HuH-7.5 (cell line): ENCODE measurements around the gene TEF.
"Not testable (repeated sequence)": the region's sequence is repeated elsewhere in the genome, so short reads cannot be mapped to it uniquely, and the experiment has no call there.

Experiments used
- DNase-seq: peaks from one replicate; pipeline ENCODE4 v3.0.0; 2011; ENCODE audit warnings: low spot score

The TEF gene

DNA sequence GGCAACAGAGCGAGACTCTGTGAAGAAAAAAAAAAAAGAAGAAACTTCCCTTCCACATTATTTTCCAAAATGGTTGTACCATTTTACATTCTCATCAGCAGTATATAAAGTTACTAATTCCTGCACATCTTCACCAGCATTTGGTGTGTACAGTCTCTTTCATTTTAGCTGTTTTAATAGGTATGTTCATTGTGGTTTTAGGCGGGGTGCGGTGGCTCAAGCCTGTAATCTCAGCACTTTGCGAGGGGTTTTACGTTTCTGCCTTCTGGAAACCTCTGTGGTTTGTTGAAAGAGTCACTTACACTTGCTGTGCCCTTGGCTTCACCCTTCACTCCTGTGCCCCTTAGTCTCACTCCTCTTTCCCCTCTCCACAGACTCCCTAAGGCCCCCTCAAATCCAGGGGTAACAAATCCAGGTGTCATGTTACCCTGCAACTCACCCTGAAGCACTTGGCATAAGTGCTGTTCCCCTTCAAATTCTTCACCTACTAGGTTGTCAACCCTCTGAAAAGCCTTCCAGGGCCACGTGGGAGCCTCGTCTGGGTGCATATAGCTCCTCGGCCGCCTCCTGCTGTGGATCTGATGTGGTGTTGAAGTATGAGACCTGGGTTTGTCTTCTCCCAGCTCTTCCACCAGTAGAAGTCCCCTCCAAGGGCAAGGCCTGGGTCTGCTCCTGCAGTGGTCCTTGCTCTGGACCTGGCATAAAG, 44.1 kb downstream of the TEF start:
- DNase-seq = no peak

DNA sequence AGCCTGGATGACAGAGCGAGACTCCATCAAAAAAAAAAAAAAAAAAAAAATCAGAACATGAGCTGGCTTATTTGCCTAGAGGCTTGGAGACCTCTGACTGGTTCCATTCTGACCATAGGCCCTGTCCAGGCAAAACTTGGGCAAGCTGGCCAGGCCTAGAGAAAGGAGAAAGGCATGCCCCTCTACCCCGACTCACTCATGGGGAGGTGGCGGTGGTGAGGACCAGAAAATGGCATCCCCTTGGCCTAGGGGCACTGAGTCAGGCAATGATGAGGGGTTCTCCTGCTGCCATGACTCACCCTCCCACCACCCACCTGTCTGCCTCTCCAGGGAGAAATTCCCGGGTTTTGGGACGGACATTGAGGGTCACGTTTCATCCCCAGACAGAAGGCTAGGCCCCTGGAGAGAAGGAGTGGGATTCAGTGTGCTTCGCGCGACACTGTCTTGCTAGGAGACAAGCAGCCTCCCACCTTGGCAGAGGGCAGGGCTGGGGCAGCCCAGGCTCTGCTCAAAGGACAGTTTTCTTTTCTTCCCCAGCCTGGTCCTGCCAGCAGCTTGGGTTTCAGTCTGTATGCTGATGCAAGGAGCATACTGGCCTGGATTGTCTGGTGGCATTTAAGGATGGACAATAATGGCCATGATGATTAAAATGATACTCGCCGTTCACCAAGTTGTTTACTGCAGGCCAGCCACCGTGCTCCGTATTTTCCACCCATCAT, 47.6 kb downstream of the TEF start:
- DNase-seq = no peak

DNA sequence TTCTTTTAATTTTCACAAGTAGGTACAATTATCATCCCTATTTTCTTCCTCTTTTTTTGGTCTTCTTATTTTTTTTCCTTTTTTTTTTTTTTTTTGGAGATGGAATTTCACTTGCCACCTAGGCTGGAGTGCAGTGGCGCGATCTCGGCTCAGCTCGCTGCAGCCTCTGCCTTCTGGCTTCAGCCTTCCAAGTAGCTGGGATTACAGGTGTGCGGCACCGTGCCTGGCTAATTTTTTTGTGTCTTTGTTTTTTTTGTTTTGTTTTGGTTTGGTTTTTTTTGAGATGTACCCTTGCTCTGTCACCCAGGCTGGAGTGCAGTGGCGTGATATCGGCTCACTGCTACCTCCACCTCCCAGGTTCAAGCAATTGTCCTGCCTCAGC, 48.2 kb downstream of the TEF start:
- DNase-seq = no peak

DNA sequence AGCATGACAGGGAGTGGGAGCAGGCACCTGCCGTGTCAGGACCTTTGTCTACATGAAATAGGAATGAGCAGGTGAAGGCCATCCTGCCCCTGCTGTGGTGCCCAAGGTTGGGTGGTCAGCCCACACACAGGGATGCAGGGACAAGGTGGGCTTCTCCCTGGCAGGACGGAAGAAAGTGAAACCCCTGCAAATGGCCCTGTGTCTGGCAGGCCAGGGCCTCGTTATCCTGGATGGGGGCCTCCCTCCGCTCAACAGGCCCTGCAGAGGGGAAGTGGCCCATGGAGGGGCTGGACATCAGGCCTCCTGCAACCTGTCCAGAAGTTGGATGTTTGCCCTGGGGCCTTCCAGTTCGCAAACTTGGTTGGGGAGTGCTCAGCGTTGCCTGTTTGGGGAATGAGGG, 49.9 kb downstream of the TEF start:
- peak; percentile 4 for DNase-seq

DNA sequence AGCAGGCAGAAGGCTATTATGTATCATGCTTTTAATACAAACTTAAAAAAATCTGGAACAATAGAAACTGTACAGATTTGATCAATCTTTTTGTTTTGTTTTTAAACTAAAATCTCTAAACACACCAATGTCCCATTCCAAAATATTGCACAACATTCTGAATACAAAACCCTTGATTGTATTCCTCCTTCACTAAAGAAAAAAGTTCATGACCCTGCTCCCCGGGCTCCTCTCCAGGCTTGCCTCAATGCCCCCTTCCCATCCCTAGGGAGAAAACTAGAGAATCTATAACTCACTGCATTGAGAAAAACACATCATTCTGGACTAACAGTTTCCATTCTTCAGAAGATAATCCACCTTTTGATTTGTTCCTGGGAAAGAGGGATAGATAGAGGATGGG, 51.7 kb downstream of the TEF start:
- not testable (repeated sequence) for DNase-seq

DNA sequence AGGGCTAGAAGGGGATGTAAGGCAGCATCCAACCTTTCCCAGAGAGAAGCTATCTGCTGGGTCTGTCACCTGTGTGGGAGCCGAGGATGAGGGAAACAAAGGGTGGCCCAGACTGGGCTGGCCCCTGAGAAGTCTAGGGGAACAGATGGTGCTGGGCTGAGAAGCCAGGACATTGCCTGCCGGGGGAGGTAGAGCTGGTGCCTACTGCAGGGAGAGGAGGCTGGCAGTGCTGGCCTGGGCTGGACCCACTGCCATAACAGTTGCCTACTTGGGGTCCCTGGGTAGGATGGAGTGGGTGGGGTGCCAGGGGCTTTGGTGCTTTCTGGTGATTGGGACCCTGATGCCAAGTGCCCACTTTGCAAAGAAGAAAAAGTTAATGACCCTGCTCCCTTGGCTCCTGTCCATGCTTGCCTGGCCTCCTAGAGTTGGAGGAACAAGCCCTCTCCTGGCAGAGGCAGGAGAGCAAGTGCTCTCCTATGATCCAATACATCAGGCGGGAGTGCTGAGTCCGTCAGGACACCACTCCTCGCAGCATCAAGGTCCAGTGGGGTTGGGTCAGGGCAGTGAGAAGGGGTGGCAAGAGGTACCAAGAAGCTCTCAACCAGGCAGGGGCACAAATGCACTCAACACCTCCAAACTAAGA, 52.7 kb downstream of the TEF start:
- DNase-seq = not testable (repeated sequence)

DNA sequence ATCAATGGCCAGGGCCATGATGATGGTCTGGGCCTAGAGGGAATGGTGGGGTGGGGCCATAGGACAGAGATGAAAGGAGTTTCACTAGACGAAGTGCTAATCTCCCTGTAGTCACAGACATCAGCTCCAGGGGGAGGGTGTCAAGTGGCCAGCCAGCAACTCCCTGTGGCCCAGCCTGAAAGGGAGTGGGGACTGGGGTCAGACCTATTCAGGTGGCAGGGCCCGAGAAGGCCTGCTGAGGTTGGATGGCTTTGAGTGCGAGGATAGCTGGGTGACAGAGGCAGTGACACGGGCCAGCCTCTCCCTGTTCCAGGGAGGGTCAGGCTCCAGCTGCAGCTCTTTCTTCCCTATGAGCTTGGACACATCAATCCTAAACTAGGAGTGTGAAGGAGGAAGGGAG, 53.8 kb downstream of the TEF start:
- DNase-seq = no peak

DNA sequence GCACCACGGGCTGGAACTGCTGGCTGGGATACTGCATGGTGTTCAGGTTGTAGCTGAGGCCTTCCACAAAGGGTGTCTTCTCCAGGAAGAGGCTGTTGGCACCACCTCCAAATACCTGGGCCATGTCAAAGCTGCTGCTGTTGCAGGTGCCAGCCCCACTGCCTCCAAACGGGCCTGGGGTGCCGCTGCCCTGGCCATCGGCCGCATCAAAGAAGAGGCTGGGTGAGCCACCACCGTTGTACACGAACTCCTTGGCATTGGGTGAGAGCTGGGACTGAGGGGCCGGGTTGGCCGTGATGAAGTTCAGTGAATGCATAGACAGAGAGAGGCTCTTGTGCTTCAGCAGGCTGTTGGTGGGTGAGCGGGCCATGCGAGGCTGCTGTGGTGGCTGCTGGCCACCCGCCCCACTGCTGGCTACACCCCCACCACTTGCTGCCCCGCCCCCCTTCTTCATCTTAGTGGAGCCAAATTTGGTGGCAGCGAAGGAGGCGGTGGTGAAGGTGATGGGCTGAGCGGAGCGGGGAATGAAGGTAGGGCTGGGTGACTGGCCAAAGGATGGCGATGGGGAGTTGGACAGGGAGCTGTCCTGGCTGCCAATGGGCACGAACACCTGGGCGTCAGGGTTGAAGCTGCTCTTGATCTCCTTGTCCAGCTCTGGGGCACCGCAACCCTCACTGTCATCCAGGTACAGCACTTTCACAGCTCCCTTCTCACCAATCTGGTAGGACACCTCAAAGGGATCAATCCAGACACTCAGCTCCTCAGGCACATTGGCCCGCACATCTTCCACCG, 54.8 kb downstream of the TEF start:
- DNase-seq = no peak

DNA sequence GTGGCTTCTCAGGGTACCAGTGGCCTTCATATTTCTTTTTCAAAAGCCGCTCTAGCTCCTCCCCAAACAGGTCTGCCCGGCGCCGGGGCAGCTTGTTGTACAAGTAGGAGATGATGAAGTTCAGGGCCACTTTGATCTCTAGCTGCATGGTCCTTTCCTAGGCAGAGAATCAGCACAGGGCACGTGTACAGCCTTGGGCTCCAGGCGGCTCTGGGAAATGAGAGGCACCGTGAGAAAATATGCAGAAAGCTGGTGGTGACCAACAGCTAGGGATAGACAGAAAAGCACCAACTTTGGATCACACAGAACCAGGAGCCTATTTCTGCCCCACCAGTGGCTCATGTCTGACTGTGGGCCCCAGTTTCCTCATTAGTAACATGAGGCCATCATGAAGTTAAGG, 55.5 kb downstream of the TEF start:
- DNase-seq = no peak

DNA sequence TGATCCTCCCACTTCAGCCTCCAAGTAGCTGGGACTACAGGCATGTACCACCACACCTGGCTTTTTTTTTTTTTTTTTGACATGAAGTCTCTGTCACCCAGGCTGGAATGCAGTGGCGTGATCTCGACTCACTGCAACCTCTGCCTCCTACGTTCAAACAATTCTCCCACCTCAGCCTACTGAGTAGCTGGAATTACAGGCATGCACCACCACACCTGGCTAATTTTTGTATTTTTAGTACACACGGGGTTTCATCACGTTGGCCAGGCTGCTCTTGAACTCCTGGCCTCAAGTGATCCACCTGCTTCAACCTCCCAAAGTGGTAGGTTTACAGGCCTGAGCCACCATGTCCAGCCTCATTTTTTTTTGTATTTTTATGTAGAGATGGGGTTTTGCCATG, 58.8 kb downstream of the TEF start:
- DNase-seq = not testable (repeated sequence)

DNA sequence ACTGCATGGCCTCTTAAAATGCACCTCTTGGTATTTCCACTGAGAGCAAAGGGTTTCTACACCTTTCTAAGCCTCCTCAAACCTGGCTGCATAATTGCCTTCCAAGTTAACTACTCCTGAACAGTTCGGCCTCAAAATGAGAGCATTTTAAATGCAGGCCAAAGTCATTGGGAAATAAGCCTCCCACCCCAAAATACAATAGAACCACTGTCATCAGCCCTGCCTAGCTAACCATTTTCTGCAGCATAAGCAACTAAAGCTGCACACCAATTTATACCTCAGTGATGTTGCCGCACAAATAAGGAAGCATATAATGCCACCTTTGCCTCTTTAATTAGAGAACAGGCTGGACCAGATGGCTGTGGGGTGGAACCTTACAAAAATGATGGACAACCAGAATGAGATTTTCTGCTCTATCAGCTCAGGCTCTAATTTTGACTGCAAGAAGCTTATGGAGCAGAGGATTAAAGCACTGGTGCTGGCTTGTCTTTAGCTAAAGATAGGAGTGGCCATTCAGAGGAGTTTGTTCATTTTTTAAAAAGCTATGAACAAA, 60.6 kb downstream of the TEF start:
- no peak for DNase-seq

DNA sequence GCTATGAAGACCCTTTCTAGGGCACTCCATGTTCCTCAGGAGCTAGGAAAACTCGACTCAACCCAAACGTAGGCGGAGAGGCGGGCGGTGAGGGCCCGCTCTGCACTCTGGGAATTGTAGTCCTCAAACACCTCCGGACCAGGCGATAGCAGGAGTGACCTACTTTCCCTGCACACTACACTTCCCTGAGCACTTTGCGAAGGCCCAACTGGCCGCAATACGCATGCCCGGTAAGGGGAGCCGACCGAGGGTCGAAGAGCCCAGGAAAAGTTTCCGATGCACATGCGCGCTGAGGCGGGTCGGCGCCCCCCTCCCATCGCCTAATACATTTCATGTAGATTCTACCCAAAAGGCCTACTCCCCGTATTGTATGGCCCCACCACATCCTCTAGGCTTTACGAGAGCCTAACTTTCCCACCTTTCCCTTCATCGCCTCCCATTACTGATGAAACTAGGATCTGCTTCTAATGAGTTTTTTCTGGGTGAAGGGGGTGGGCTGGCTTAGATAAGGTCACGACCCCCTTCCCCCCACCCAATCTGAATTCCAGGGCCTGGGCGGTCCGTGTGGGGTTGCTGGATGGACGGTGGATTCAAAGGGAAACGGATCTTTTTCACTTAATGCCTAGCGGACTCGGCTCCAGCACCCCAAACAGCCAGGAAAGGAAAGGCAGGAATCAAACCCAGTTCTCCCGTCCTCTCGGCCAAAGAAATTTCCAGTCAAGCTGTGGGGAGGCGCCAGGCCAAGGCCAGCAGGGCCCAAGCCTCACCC, 62.8 kb downstream of the TEF start:
- peak; percentile 84 for DNase-seq

DNA sequence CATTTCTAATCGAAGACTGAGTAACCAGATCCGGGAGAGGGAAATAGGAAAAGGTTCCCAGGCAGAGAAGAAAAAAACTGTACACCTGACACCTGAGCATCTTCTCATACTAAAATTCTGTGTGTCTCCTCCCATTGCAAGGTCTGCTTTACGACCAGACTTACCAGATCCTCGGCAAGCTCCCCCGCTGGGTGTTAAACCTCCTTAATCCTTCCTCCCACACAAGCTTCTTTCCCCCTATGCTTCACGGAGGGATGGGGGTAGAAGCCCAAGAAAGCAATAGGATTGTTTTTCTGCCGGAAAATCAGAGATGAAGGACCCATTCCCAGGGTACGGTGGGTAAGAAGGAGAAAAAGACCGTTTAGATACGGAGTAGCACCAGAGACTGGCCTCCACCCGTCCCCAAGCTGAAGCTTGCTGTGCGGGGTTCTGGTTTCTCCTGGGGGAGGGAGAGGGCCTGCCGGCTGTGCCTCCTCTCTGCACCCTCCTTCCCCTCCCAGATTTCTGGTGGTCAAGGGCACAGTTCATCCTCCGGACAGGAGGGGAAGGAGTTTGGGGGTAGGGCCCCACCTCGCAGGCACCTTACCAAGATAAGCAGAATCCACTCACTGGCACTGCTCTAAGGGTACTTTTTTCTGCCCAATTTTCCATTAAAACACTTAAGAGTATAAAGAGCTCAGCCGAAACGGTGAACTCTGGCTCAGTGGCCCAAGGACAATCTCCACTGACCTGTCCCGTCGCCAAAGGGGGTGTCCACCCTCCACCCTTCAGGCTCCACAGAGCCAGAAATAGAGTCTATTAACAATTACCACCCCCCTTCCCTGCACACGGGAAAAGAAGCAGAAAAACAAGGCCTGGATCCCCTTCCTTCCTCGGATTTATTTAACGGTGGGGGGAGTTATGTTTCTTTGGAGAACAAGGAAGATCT, 63.7 kb downstream of the TEF start:
- no peak for DNase-seq

DNA sequence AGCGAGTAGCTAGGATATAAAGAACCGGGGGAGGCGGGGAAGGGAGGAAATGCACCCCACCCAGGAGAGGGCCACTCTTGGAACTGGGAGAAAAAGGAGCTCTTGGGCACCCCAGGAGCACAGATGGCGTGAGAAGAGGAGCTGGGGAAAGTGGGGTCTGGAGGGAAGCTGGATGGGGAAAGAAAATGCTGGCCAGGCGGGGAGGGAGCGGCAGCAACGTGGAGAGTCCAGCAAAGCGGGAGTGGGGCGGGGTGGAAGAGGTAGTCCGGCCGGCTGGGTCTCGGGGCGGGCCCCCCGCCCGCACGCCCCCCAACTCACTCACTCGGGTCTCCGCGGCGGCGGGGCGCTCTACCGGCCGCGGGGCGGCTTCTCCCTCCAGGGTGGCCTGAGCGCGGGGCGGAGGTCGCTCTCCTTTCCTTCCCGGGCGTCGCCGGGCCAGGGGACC, 64.3 kb downstream of the TEF start:
- DNase-seq = no peak

DNA sequence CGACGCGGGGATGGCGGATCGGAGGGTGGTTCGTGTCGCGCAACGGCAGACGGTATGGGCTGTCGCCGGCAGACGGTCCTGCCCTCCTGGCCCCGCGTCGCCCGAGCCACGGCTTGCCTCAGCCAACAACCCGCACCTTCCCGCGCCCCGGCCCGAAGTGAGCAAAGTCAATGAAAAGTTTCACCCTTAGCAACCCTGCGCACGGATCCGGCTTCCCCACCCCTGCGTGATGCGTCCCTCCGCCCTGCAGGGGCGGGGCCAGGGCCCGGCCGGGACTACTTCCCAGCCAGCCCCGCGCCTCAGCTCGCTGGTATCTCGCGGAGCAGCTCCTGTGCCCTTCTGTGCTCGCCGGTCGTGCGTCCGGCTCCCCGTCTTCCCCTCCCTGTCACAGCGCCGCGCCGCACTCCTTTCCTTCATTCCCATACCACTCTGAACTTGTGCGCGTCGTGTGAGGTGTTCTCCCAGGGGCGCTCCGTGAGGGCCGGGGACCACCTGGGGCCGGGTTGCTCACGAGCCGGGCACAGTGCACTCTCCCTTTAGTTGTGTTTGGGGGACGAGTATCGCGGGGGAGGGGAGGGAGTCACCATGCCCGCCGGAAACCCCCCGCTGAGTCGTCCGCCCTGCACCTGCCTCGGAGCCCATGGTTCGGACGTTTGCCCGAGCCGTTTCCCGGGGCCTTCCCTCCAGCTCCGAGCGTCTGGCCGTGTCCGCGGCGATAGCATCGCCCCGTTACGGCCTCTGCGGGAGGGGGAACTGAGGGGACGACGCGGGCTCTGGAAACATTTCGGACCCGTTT, 65.1 kb downstream of the TEF start, which contains the start of gene TOB2:
TSS of gene TOB2 (minus strand) at position 163 of the 796 bp plus-strand sequence. CDS start 9,456 bp downstream, outside the sequence.
- DNase-seq = peak; percentile 61

DNA sequence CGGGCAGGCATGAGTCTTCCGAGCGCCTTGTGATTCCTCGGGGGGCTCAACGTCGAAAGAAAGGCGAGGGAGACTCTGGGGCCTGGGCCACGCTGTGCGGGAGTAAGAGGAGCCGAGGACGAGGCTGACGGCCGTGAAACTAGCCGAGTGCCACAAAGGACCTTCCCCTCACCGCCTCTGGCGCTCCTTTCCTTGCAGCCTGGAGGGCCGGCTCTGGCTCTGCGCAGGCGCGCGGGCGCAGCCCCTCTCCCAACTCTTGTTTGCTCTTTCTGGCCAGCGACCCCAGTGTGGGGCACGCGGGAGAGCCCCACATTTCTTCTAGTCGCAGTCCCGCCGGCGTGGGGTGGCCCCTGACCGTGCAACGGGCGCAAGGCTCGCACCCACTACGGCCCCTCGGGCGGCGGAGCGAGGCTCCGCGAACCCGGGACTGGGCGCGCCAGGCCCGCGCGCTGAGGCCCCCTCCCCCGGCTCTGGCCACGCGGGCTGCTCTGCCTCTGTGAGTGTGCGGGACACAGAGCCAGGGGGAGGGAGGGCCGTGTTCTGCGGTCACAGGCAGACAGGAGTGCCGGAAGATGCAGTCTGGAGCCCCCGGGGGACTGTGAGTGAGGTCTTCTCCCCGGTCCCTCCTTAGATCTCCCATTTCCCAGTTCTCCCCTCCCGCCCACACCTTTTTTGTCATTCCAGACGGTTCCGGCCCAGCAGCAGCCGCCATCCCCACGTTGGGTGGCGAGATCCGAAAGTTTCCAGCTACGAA, 65.9 kb downstream of the TEF start:
- no peak for DNase-seq

DNA sequence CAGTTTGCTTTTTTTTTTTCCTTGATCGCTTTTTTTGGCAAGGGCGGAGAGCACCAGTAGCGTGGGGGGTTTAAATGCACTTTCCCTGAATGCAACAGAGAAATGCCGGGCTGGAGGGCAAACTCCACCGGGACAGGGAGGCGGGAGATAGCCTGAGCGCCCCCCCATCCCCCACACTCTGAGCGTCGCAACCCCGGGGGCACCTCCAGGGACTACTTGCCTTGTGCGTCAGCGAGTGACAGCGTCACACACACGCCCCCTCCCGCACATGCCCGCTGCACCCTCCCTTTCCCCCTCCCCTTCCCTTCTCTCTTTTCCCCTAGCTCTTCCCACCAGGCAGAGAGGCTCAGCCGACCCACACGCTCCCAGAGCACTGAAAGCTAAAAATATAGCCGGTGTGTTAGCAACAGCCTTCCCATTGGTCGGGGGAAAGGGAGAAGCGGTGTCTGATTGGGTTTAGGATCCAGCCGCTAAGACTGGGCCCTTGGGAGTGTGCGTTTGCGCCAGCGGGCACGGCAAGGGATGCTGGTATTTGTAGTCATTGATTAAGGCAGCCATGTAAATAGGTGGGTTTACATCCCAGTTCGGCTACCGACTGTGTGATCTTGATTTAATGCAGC, 66.6 kb downstream of the TEF start:
- DNase-seq = peak; percentile 79
